Measurements from ENCODE around the gene WRAP53. TPM values are rescaled to one million over a fixed set of nuclear protein-coding genes. Genes with fewer than 3 reads are reported as not detected.
A peak's percentile ranks its signal among the peaks of the same experiment; 100 is the strongest.

WRAP53 gene
- total RNA-seq, 1 donor: 4.3 TPM

GRCh38 chr17:7707858-7708750, 19.8 kb downstream of the WRAP53 start:
- TF ChIP-seq CTCF (IDR thresholded peaks at IDR 0.05; ENCODE audit: extremely low read depth, low read depth, low read length): no peak
- H2AFZ ChIP-seq (ENCODE audit: low read length): no peak overlapping the region
- DNase-seq (ENCODE audit: insufficient read length, low spot score, missing footprints): no peak
- peaks cover 11% of the 10 kb centered on the region for H3K4me1 ChIP-seq (ENCODE audit: insufficient read depth, low read length)
- peaks cover 57% of the 10 kb centered on the region for H3K27me3 ChIP-seq (ENCODE audit: insufficient read depth, low read length)
- H3K4me2 ChIP-seq (ENCODE audit: insufficient read depth, low read length): no peak overlapping the region
- no peaks in the 10 kb centered on the region for H3K79me2 ChIP-seq (ENCODE audit: insufficient read depth, low read length)
- H3K9me3 ChIP-seq (ENCODE audit: low read depth, low read length): no peaks in the 10 kb centered on the region
- H3K4me3 ChIP-seq (ENCODE audit: insufficient read depth, low read length): no peak overlapping the region
- no peaks in the 10 kb centered on the region for H3K36me3 ChIP-seq (ENCODE audit: insufficient read depth, low read length)
- H4K20me1 ChIP-seq (ENCODE audit: insufficient read depth, low read length): no peaks in the 10 kb centered on the region
- H3K27ac ChIP-seq (ENCODE audit: low read depth, low read length): no peak overlapping the region

GRCh38 chr17:7709031-7709430, 20.8 kb downstream of the WRAP53 start:
- DNase-seq (ENCODE audit: insufficient read length, low spot score, missing footprints): no peak
- Histone ChIP-seq H2AFZ (ENCODE audit: low read length) (no peak overlapping the region), H4K20me1 (ENCODE audit: insufficient read depth, low read length) (no peaks in the 10 kb centered on the region), H3K4me2 (ENCODE audit: insufficient read depth, low read length) (no peak overlapping the region), H3K4me3 (ENCODE audit: insufficient read depth, low read length) (no peak overlapping the region), H3K27me3 (ENCODE audit: insufficient read depth, low read length) (peaks cover 61% of the 10 kb centered on the region), H3K36me3 (ENCODE audit: insufficient read depth, low read length) (no peaks in the 10 kb centered on the region), H3K4me1 (ENCODE audit: insufficient read depth, low read length) (peaks cover 8% of the 10 kb centered on the region), H3K79me2 (ENCODE audit: insufficient read depth, low read length) (no peaks in the 10 kb centered on the region), H3K9me3 (ENCODE audit: low read depth, low read length) (no peaks in the 10 kb centered on the region), H3K27ac (ENCODE audit: low read depth, low read length) (no peak overlapping the region)
- TF ChIP-seq CTCF (IDR thresholded peaks at IDR 0.05; ENCODE audit: extremely low read depth, low read depth, low read length): no peak

- TF ChIP-seq CTCF (IDR thresholded peaks at IDR 0.05; ENCODE audit: extremely low read depth, low read depth, low read length): no peak
- Histone ChIP-seq H3K4me1 (ENCODE audit: insufficient read depth, low read length) (no peaks in the 10 kb centered on the region), H3K4me3 (ENCODE audit: insufficient read depth, low read length) (no peak overlapping the region), H3K4me2 (ENCODE audit: insufficient read depth, low read length) (no peak overlapping the region), H2AFZ (ENCODE audit: low read length) (peak overlapping the region; percentile 35), H3K27me3 (ENCODE audit: insufficient read depth, low read length) (peaks cover 54% of the 10 kb centered on the region), H3K79me2 (ENCODE audit: insufficient read depth, low read length) (no peaks in the 10 kb centered on the region), H3K9me3 (ENCODE audit: low read depth, low read length) (no peaks in the 10 kb centered on the region), H3K36me3 (ENCODE audit: insufficient read depth, low read length) (no peaks in the 10 kb centered on the region), H4K20me1 (ENCODE audit: insufficient read depth, low read length) (no peaks in the 10 kb centered on the region), H3K27ac (ENCODE audit: low read depth, low read length) (no peak overlapping the region)
- peak; percentile 39 for DNase-seq (ENCODE audit: insufficient read length, low spot score, missing footprints)
These were observed 22.0 kb downstream of the WRAP53 start for GRCh38 chr17:7710301-7710700.

GRCh38 chr17:7711051-7711755, 22.9 kb downstream of the WRAP53 start:
- Histone ChIP-seq H3K4me3 (ENCODE audit: insufficient read depth, low read length) (no peak overlapping the region), H3K9me3 (ENCODE audit: low read depth, low read length) (no peaks in the 10 kb centered on the region), H3K79me2 (ENCODE audit: insufficient read depth, low read length) (no peaks in the 10 kb centered on the region), H2AFZ (ENCODE audit: low read length) (no peak overlapping the region), H3K27me3 (ENCODE audit: insufficient read depth, low read length) (peaks cover 53% of the 10 kb centered on the region), H3K4me1 (ENCODE audit: insufficient read depth, low read length) (peaks cover 1% of the 10 kb centered on the region), H4K20me1 (ENCODE audit: insufficient read depth, low read length) (no peaks in the 10 kb centered on the region), H3K27ac (ENCODE audit: low read depth, low read length) (no peak overlapping the region), H3K4me2 (ENCODE audit: insufficient read depth, low read length) (no peak overlapping the region), H3K36me3 (ENCODE audit: insufficient read depth, low read length) (no peaks in the 10 kb centered on the region)
- DNase-seq (ENCODE audit: insufficient read length, low spot score, missing footprints): peak; percentile 51
- TF ChIP-seq CTCF (IDR thresholded peaks at IDR 0.05; ENCODE audit: extremely low read depth, low read depth, low read length): no peak
